HS-27A (cell line): ENCODE data around the gene GPR153.
"Not testable (repeated sequence)": the region's sequence is repeated elsewhere in the genome, so short reads cannot be mapped to it uniquely, and the experiment has no call there.

Source experiments
- DNase-seq: peaks from one replicate; pipeline ENCODE4 v3.0.0-alpha.2; 2012; ENCODE audit warnings: low read depth, missing footprints

The GPR153 gene

GRCh38 chr1:6260961-6261614, at the start of gene GPR153:
Gene GPR153 (minus strand): TSS chr1:6261098. CDS start chr1:6254905, 6,193 bp downstream.
- no peak for DNase-seq

- no peak for DNase-seq
Measured at GRCh38 chr1:6310116-6310848, 49.4 kb upstream of the GPR153 start.

- DNase-seq, result no peak
Measured at GRCh38 chr1:6309564-6309963, 48.7 kb upstream of the GPR153 start.

- no peak for DNase-seq
Measured at GRCh38 chr1:6308449-6308848, 47.6 kb upstream of the GPR153 start.

GRCh38 chr1:6307682-6308081, 46.8 kb upstream of the GPR153 start:
- not testable (repeated sequence) for DNase-seq

GRCh38 chr1:6307099-6307498, 46.2 kb upstream of the GPR153 start:
- no peak for DNase-seq

GRCh38 chr1:6303397-6304012, 42.6 kb upstream of the GPR153 start:
- DNase-seq, result no peak

GRCh38 chr1:6302568-6302967, 41.7 kb upstream of the GPR153 start:
- no peak for DNase-seq

GRCh38 chr1:6301526-6301925, 40.6 kb upstream of the GPR153 start:
- no peak for DNase-seq

- no peak for DNase-seq
Measured at GRCh38 chr1:6300342-6301048, 39.6 kb upstream of the GPR153 start.

- DNase-seq, result no peak
Measured at GRCh38 chr1:6299557-6300165, 38.8 kb upstream of the GPR153 start.

- DNase-seq, result no peak
Measured at GRCh38 chr1:6298940-6299465, 38.1 kb upstream of the GPR153 start.

GRCh38 chr1:6298530-6298929, 37.6 kb upstream of the GPR153 start:
- DNase-seq, result no peak

- no peak for DNase-seq
Measured at GRCh38 chr1:6295910-6296309, 35.0 kb upstream of the GPR153 start.

- no peak for DNase-seq
Measured at GRCh38 chr1:6294890-6295556, 34.1 kb upstream of the GPR153 start.

GRCh38 chr1:6294080-6294889, 33.4 kb upstream of the GPR153 start:
- DNase-seq, result no peak

- no peak for DNase-seq
Measured at GRCh38 chr1:6292102-6292501, 31.2 kb upstream of the GPR153 start.

GRCh38 chr1:6288665-6289064, 27.8 kb upstream of the GPR153 start:
- DNase-seq, result no peak

- DNase-seq, result no peak
Measured at GRCh38 chr1:6288026-6288425, 27.1 kb upstream of the GPR153 start.

GRCh38 chr1:6287431-6287886, 26.6 kb upstream of the GPR153 start:
- no peak for DNase-seq
